AG04450 (cell line): ENCODE data around the gene FARS2. TPM values are rescaled to one million over a fixed set of nuclear protein-coding genes. Genes with fewer than 3 reads are reported as not detected.

Experiments
- CTCF ChIA-PET: fragments of 300-600, 350-600 bp; formaldehyde crosslinking; extraction: SDS; loops from one replicate; lab custom pipeline; 2022; ENCODE audit warnings: antibody characterized with exemption, inconsistent platforms; lab: Charles Lee
- POLR2A ChIA-PET: fragments of 350-600 bp; formaldehyde crosslinking; extraction: SDS; loops from one replicate; lab custom pipeline; 2021; ENCODE audit warnings: antibody characterized with exemption, inconsistent platforms; lab: Yijun Ruan, JAX
- DNase-seq: peaks from one replicate; pipeline ENCODE4 v3.0.0-alpha.2; 2011; ENCODE audit warnings: low read depth, low spot score
- H3K27ac ChIP-seq: one replicate; pipeline ENCODE4 v1.5.1; 2012; ENCODE audit warnings: low read depth, low read length, control low read depth
- H3K27me3 ChIP-seq: one replicate; pipeline ENCODE4 v1.6.0; 2012; ENCODE audit warnings: low read length; ENCODE audit not compliant: control insufficient read depth, insufficient read depth
- H3K4me3 ChIP-seq: 2 replicates; pipeline ENCODE4 v1.5.1; 2011; ENCODE audit warnings: mild to moderate bottlenecking, low read depth, low read length, control low read depth
- H3K9me3 ChIP-seq: 2 replicates; pipeline ENCODE4 v1.5.1; 2012; ENCODE audit warnings: low read length; ENCODE audit not compliant: control insufficient read depth, insufficient read depth
- CTCF ChIP-seq: IDR thresholded peaks from 2 replicates; pipeline ENCODE4 v1.5.1; 2011; ENCODE audit warnings: low read depth, low read length, control low read depth, inconsistent platforms
- polyA plus RNA-seq: library from polyadenylated mRNA; depleted of rRNA; stranded (reverse); fragments of >200 nt; gene quantifications from 2 replicates; pipeline ENCODE4 v1.2.3, GENCODE V29; 2011

The FARS2 gene
- polyA plus RNA-seq, 1 experiment, result 14.0 TPM

GRCh38 chr6:5751525-5752390 lies 490.4 kb downstream of the FARS2 start:
- Histone ChIP-seq H3K27ac (peak overlapping the region; percentile 76), H3K4me3 (no peak overlapping the region), H3K27me3 (no peaks in the 10 kb centered on the region), H3K9me3 (no peaks in the 10 kb centered on the region; the same call in 1 of the 2 replicates)
- CTCF ChIA-PET, result no interaction called here
- POLR2A ChIA-PET, result no interaction called here
- no peak for TF ChIP-seq CTCF
- no peak for DNase-seq

DNA sequence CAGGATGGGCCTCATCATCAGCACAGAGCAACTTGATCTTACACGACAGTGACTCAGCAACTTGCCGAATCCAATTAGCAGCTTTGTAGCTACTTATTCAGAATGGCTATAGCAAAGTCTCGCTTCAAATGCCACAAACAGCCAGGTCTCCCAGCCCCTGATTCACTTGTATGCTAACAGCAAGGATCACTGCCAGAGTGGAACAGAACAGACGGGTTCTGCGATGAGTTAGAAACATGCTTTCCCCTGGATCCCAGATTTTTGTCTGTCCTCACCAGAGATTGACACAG lies 491.0 kb downstream of the FARS2 start:
- CTCF ChIA-PET, result interaction anchor here (0.8 kb wide), 1 partner anchor 281 kb away, joined by 3 read pairs; no protein-coding TSS in a partner anchor
- TF ChIP-seq CTCF, result no peak
- POLR2A ChIA-PET, result no interaction called here
- peak; percentile 62 for DNase-seq
- no peak overlapping the region for H3K4me3 ChIP-seq
- H3K27me3 ChIP-seq, result no peaks in the 10 kb centered on the region
- H3K27ac ChIP-seq, result peak overlapping the region; percentile 76
- H3K9me3 ChIP-seq, result no peaks in the 10 kb centered on the region; the same call in 1 of the 2 replicates

- ChIA-PET CTCF (no interaction called here), POLR2A (no interaction called here)
Observed at GRCh38 chr6:5753209-5753608, 491.9 kb downstream of the FARS2 start.

GRCh38 chr6:5754904-5755303 lies 493.6 kb downstream of the FARS2 start:
- DNase-seq, result no peak
- Histone ChIP-seq H3K4me3 (no peak overlapping the region), H3K27me3 (no peaks in the 10 kb centered on the region), H3K9me3 (no peaks in the 10 kb centered on the region; the same call in 1 of the 2 replicates), H3K27ac (no peak overlapping the region)
- CTCF ChIA-PET, result no interaction called here
- TF ChIP-seq CTCF, result no peak
- POLR2A ChIA-PET, result no interaction called here

More at GRCh38 chr6:5753209-5753608, 491.9 kb downstream of the FARS2 start:
- Histone ChIP-seq H3K4me3 (no peak overlapping the region), H3K27ac (no peak overlapping the region), H3K27me3 (no peaks in the 10 kb centered on the region), H3K9me3 (no peaks in the 10 kb centered on the region; the same call in 1 of the 2 replicates)
- TF ChIP-seq CTCF, result no peak
- no peak for DNase-seq

GRCh38 chr6:5759571-5759970 lies 498.3 kb downstream of the FARS2 start:
- no peak for TF ChIP-seq CTCF
- CTCF ChIA-PET, result no interaction called here

More at GRCh38 chr6:5759571-5759970, 498.3 kb downstream of the FARS2 start:
- POLR2A ChIA-PET, result no interaction called here
- no peak overlapping the region for H3K27ac ChIP-seq
- H3K9me3 ChIP-seq, result no peaks in the 10 kb centered on the region
- H3K27me3 ChIP-seq, result no peaks in the 10 kb centered on the region
- DNase-seq, result no peak
- H3K4me3 ChIP-seq, result no peak overlapping the region
